GM12892 (cell line): ENCODE results near the gene BRPF1.

Experiments
- POLR2A ChIP-seq: IDR thresholded peaks from 2 replicates; pipeline ENCODE4 v1.6.1; 2011; ENCODE audit warnings: low read depth, low read length, control low read depth
- POLR2AphosphoS5 ChIP-seq: IDR thresholded peaks from 2 replicates; pipeline ENCODE4 v1.6.1; 2011; ENCODE audit warnings: low read depth, low read length, control low read depth

- no peak for TF ChIP-seq POLR2AphosphoS5
- TF ChIP-seq POLR2A = no peak
These were observed 33.6 kb upstream of the BRPF1 start for GRCh38 chr3:9697892-9698291.
